Dedifferentiated amniotic fluid mesenchymal stem cell (primary cell): Measurements from ENCODE around the gene C14orf119.
"Not testable (repeated sequence)": the region's sequence is repeated elsewhere in the genome, so short reads cannot be mapped to it uniquely, and the experiment has no call there.

Experiments
- DNase-seq: peaks from one replicate; pipeline ENCODE4 v3.0.0-alpha.2; 2016; ENCODE audit errors: extremely low spot score

The C14orf119 gene

GRCh38 chr14:23089498-23090253, 5.6 kb upstream of the C14orf119 start:
- no peak for DNase-seq

- no peak for DNase-seq
Measured at GRCh38 chr14:23090254-23090636, 5.1 kb upstream of the C14orf119 start.

GRCh38 chr14:23091294-23092225, 3.7 kb upstream of the C14orf119 start:
- no peak for DNase-seq

DNA sequence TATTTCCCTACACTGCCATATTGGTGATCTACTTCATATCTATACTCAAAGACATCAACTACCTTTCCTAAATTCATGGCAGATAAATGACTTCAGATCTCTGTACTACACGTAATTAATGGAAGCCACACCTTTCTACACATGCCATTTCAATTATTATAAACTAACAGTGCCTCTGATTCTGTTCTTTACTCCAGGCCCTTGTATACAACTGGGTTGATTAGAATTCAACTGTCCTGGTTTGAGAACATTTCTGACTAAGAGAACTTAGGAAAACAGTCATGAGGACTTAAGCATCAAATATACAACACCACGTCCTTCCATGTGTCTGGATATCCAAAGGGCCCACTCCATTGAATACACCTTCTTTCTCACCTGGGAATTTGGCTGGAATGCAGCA, 2.2 kb upstream of the C14orf119 start:
- no peak for DNase-seq

- DNase-seq = no peak
Measured at GRCh38 chr14:23093526-23093925, 1.8 kb upstream of the C14orf119 start.

GRCh38 chr14:23093991-23094665, 1.2 kb upstream of the C14orf119 start:
- no peak for DNase-seq

- peak; percentile 76 for DNase-seq
Measured at GRCh38 chr14:23094666-23095195, 574 bp upstream of the C14orf119 start, which contains the start of gene ACIN1. ACIN1 (minus strand) TSS chr14:23095136; CDS start chr14:23095112, 24 bp downstream.

- DNase-seq = no peak
Measured at GRCh38 chr14:23097786-23098185, 2.5 kb downstream of the C14orf119 start.

- no peak for DNase-seq
Measured at GRCh38 chr14:23099212-23099861, 4.0 kb downstream of the C14orf119 start.

DNA sequence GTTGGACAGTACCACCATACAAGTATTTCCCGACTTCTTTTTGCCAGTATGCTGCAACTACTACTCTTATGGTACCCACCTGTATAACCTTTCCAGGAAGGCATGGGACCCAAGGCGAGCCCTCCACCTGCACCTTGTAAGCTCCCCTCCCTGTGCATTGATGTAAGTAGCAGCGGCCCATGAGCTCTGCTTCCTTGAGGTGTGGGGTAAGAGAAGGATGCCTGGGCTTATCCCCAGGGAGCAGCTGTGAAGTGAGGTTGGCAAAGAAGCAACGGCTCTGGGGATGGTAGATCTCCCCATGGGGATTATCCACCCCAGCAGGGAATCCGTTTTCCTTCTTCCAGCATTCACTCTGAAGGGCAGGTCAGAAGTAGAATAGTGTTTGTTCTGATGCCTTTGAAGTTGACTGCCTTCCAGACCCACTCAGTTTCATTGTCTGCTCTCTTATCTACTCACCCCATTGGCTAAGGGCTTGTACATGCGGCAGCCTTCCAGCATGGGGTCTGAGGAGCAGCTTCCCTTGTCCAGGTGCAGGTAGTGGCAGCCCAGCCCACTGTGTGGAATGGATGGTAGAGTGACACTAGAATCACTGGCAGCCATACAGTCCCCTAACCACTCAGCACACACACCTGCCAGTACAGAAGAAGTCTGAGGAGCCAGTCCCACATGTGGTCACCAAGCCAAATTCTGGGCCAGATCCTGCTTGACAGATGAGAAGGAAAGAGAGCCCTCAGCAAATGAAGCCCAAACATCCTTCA, 6.1 kb downstream of the C14orf119 start:
- DNase-seq = no peak

GRCh38 chr14:23101986-23102625, 6.8 kb downstream of the C14orf119 start:
- DNase-seq = no peak

- DNase-seq = no peak
Measured at GRCh38 chr14:23102801-23103200, 7.5 kb downstream of the C14orf119 start.

DNA sequence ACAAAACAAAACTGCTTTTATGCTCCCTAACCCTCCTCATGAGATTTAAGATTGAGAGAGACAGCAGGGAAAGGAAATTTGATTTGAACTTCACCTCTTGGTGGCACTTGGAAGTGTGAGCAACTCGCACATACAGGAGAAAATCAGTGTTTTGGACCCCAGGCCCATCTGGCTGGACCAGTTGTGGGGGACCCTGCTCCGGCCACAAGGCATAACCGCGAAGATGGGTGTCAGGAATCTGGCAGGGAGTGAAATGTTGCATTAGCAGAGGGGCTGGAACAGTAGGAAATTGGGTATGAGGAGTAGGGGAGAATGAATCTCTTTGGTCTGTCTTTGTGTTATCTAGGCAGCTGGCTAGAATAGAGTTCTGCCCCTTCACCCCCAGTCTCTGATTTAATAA, 8.3 kb downstream of the C14orf119 start:
- no peak for DNase-seq

- DNase-seq = no peak
Measured at GRCh38 chr14:23104070-23104590, 8.8 kb downstream of the C14orf119 start.

DNA sequence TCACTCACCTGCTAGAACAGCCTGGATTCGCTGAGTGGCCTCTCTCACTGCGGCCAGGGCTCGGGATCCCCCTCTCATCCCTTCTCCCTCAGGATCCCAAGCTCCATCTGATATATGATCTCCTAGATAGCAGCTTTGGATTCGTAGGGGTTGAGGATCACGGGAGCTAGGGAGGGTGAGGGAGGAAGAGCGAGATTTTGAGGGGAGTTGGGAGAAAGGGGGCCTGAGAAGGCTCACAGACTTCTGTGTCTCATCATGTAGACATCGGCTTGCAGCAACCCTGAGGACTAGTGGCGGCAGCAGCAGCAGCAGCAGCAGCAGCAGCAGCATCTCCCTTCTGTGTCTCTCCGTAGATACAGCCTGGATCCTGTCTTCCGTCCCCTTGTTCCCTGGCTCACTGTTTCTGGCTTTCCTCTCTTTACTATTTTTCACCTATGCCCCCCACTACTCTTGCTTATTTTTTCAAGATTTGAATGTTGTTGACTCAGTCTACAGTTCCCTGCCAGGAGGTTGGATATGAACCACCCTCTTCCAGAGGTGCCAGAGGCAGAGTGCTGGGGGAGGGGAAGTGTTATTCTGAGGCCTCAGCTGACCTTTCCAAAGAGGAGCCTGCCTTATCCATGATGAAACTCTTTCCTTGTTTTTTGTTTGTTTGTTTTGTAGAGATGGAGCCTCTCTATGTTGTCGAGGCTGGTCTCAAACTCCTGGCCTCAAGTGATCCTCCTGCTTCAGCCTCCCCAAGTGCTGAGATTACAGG, 9.5 kb downstream of the C14orf119 start, which contains the start of gene CIROP:
Gene CIROP, minus strand, starts transcription at position 399 of the 757 bp plus-strand sequence. Its CDS starts 69 bp downstream, at position 330.
- DNase-seq = no peak

DNA sequence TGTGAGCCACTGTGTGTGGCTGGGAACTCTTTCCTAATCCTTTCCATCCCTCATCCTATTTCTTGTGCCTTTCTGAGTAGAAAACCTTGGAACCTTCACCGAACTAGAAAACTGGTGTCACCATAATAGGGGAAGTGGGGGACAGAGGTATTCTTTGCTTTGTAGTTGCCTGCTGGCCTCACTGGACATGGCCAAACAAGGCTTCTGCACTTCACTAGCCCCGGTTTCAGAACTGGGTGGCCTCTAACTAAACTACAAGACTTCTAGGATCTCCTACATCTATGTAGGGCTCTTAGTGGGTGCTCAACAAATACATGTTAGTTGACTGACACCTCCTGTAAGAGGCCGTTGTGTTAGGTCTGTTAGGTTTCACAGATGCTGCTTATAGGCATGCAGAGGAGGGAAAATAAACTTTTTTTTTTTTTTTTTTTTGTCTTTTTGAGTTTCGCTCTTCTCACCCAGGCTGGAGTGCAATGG, 10.1 kb downstream of the C14orf119 start:
- DNase-seq = no peak

- DNase-seq = no peak
Measured at GRCh38 chr14:23106747-23107045, 11.4 kb downstream of the C14orf119 start.

DNA sequence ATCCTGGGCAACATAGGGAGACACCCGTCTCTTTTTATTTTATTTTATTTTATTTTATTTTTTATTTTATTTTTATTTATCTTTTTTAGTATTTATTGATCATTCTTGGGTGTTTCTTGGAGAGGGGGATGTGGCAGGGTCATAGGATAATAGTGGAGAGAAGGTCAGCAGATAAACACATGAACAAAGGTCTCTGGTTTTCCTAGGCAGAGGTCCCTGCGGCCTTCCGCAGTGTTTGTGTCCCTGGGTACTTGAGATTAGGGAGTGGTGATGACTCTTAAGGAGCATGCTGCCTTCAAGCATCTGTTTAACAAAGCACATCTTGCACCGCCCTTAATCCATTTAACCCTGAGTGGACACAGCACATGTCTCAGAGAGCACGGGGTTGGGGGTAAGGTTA, 12.3 kb downstream of the C14orf119 start:
- not testable (repeated sequence) for DNase-seq

DNA sequence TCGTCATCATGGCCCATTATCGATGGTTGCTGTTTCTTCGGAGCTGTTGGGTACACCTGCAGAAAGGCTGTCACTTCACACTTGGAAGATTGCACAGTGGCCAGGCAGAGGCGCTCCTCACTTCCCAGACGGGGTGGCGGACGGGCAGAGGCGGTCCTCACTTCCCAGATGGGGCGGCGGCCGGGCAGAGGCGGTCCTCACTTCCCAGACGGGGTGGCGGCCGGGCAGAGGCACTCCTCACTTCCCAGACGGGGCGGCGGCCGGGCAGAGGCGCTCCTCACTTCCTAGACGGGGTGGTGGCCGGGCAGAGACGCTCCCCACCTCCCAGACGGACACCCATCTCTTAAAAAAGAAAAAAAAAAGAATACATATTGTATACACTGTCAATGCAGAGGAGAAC, 12.9 kb downstream of the C14orf119 start:
- not testable (repeated sequence) for DNase-seq
